Activated T-helper 17 cell treated with anti-CD3 and anti-CD28 coated beads, Interleukin-2, amount 50 U/mL, for 72 hours (primary cell): ENCODE data around the gene KIF21A. TPM values are rescaled to one million over a fixed set of nuclear protein-coding genes. Genes with fewer than 3 reads are reported as not detected.

Experiments
- ATAC-seq: fragments of 150-1000 bp; cut with Tn5 transposase; replicated peaks from 2 replicates; pipeline ENCODE4 v1.10.0; 2021; ENCODE audit warnings: mild to moderate bottlenecking, moderate library complexity
- H3K27ac Mint-ChIP-seq: one replicate; pipeline ENCODE4 v1.8.0; 2022; ENCODE audit warnings: mixed read lengths
- H3K27me3 Mint-ChIP-seq: one replicate; pipeline ENCODE4 v1.8.0; 2022; ENCODE audit warnings: mixed read lengths
- H3K36me3 Mint-ChIP-seq: one replicate; pipeline ENCODE4 v1.8.0; 2022; ENCODE audit warnings: low read depth, mild to moderate bottlenecking, mixed read lengths
- H3K4me1 Mint-ChIP-seq: one replicate; pipeline ENCODE4 v1.8.0; 2022; ENCODE audit warnings: mixed read lengths
- H3K4me3 Mint-ChIP-seq: one replicate; pipeline ENCODE4 v1.8.0; 2022; ENCODE audit warnings: mild to moderate bottlenecking, mixed read lengths
- H3K9me3 Mint-ChIP-seq: one replicate; pipeline ENCODE4 v1.8.0; 2022; ENCODE audit warnings: mixed read lengths
- total RNA-seq, 2 donors: library from RNA; stranded (reverse); gene quantifications; one replicate each; pipeline ENCODE4 v1.2.3, GENCODE V29; 2022

Gene KIF21A
- total RNA-seq, 2 donors from 2014 or later: 14.8 to 19.6 TPM

GRCh38 chr12:39448038-39448437 is 5.1 kb upstream of the KIF21A start:
- no peaks in the 10 kb centered on the region for H3K9me3 Mint-ChIP-seq
- no peaks in the 10 kb centered on the region for H3K27me3 Mint-ChIP-seq
- H3K4me3 Mint-ChIP-seq: no peak overlapping the region
- H3K27ac Mint-ChIP-seq: no peak overlapping the region
- H3K36me3 Mint-ChIP-seq: no peaks in the 10 kb centered on the region
- ATAC-seq: no peak
- H3K4me1 Mint-ChIP-seq: no peaks in the 10 kb centered on the region

GRCh38 chr12:39443929-39444209 is 949 bp upstream of the KIF21A start:
- H3K36me3 Mint-ChIP-seq: peaks cover 6% of the 10 kb centered on the region
- no peak for ATAC-seq
- H3K27me3 Mint-ChIP-seq: no peaks in the 10 kb centered on the region
- peaks cover 13% of the 10 kb centered on the region for H3K4me1 Mint-ChIP-seq
- H3K27ac Mint-ChIP-seq: peak overlapping the region; percentile 42
- H3K4me3 Mint-ChIP-seq: peak overlapping the region; percentile 97
- no peaks in the 10 kb centered on the region for H3K9me3 Mint-ChIP-seq

- Mint-ChIP-seq H3K27me3 (no peaks in the 10 kb centered on the region), H3K27ac (no peak overlapping the region), H3K36me3 (peaks cover 6% of the 10 kb centered on the region), H3K4me3 (peak overlapping the region; percentile 97), H3K4me1 (peaks cover 13% of the 10 kb centered on the region), H3K9me3 (no peaks in the 10 kb centered on the region)
- ATAC-seq: peak; percentile 31
Observed at GRCh38 chr12:39442831-39443080, 164 bp downstream of the KIF21A start.

- no peaks in the 10 kb centered on the region for H3K27me3 Mint-ChIP-seq
- H3K36me3 Mint-ChIP-seq: peaks cover 6% of the 10 kb centered on the region
- H3K4me3 Mint-ChIP-seq: peak overlapping the region; percentile 97
- peaks cover 13% of the 10 kb centered on the region for H3K4me1 Mint-ChIP-seq
- peak overlapping the region; percentile 94 for H3K27ac Mint-ChIP-seq
- peak; percentile 18 for ATAC-seq
- H3K9me3 Mint-ChIP-seq: no peaks in the 10 kb centered on the region
Observed at GRCh38 chr12:39441963-39442830, 723 bp downstream of the KIF21A start.

GRCh38 chr12:39441189-39441962 is 1.5 kb downstream of the KIF21A start:
- ATAC-seq: no peak
- Mint-ChIP-seq H3K4me1 (peaks cover 13% of the 10 kb centered on the region), H3K27ac (peak overlapping the region; percentile 94), H3K27me3 (no peaks in the 10 kb centered on the region), H3K9me3 (no peaks in the 10 kb centered on the region), H3K36me3 (peaks cover 6% of the 10 kb centered on the region), H3K4me3 (peak overlapping the region; percentile 97)

- no peak overlapping the region for H3K27ac Mint-ChIP-seq
- ATAC-seq: no peak
- H3K27me3 Mint-ChIP-seq: no peaks in the 10 kb centered on the region
- H3K4me3 Mint-ChIP-seq: peak overlapping the region; percentile 97
- H3K36me3 Mint-ChIP-seq: peaks cover 6% of the 10 kb centered on the region
- H3K4me1 Mint-ChIP-seq: peaks cover 13% of the 10 kb centered on the region
- no peaks in the 10 kb centered on the region for H3K9me3 Mint-ChIP-seq
Observed at GRCh38 chr12:39440781-39441180, 2.1 kb downstream of the KIF21A start.

- peaks cover 6% of the 10 kb centered on the region for H3K36me3 Mint-ChIP-seq
- H3K4me1 Mint-ChIP-seq: peaks cover 13% of the 10 kb centered on the region
- H3K9me3 Mint-ChIP-seq: no peaks in the 10 kb centered on the region
- H3K27ac Mint-ChIP-seq: no peak overlapping the region
- H3K4me3 Mint-ChIP-seq: no peak overlapping the region
- no peaks in the 10 kb centered on the region for H3K27me3 Mint-ChIP-seq
- no peak for ATAC-seq
Observed at GRCh38 chr12:39440101-39440500, 2.8 kb downstream of the KIF21A start.

- no peak for ATAC-seq
- H3K4me3 Mint-ChIP-seq: no peak overlapping the region
- no peaks in the 10 kb centered on the region for H3K27me3 Mint-ChIP-seq
- peaks cover under 1% of the 10 kb centered on the region for H3K4me1 Mint-ChIP-seq
- H3K36me3 Mint-ChIP-seq: no peaks in the 10 kb centered on the region
- no peak overlapping the region for H3K27ac Mint-ChIP-seq
- H3K9me3 Mint-ChIP-seq: no peaks in the 10 kb centered on the region
Observed at GRCh38 chr12:39435531-39435930, 7.4 kb downstream of the KIF21A start.

GRCh38 chr12:39431797-39432196 is 11.1 kb downstream of the KIF21A start:
- Mint-ChIP-seq H3K36me3 (no peaks in the 10 kb centered on the region), H3K4me1 (peaks cover 5% of the 10 kb centered on the region), H3K27ac (no peak overlapping the region), H3K27me3 (no peaks in the 10 kb centered on the region), H3K4me3 (no peak overlapping the region), H3K9me3 (no peaks in the 10 kb centered on the region)
- ATAC-seq: no peak

- H3K27me3 Mint-ChIP-seq: no peaks in the 10 kb centered on the region
Observed at GRCh38 chr12:39431002-39431796, 11.7 kb downstream of the KIF21A start.

GRCh38 chr12:39429809-39430208 is 13.1 kb downstream of the KIF21A start:
- no peaks in the 10 kb centered on the region for H3K36me3 Mint-ChIP-seq
- no peak for ATAC-seq
- H3K27me3 Mint-ChIP-seq: no peaks in the 10 kb centered on the region
- H3K4me1 Mint-ChIP-seq: peaks cover 5% of the 10 kb centered on the region
- no peak overlapping the region for H3K4me3 Mint-ChIP-seq
- no peaks in the 10 kb centered on the region for H3K9me3 Mint-ChIP-seq
- H3K27ac Mint-ChIP-seq: no peak overlapping the region

More at GRCh38 chr12:39431002-39431796, 11.7 kb downstream of the KIF21A start:
- Mint-ChIP-seq H3K27ac (no peak overlapping the region), H3K36me3 (no peaks in the 10 kb centered on the region), H3K4me1 (peaks cover 5% of the 10 kb centered on the region), H3K4me3 (no peak overlapping the region), H3K9me3 (no peaks in the 10 kb centered on the region)
- ATAC-seq: no peak

- H3K9me3 Mint-ChIP-seq: no peaks in the 10 kb centered on the region
Observed at GRCh38 chr12:39427360-39427808, 15.5 kb downstream of the KIF21A start.

GRCh38 chr12:39426636-39427240 is 16.2 kb downstream of the KIF21A start:
- Mint-ChIP-seq H3K27ac (no peak overlapping the region), H3K36me3 (no peaks in the 10 kb centered on the region), H3K27me3 (no peaks in the 10 kb centered on the region), H3K4me1 (peaks cover 5% of the 10 kb centered on the region), H3K9me3 (no peaks in the 10 kb centered on the region), H3K4me3 (no peak overlapping the region)
- ATAC-seq: no peak

More at GRCh38 chr12:39427360-39427808, 15.5 kb downstream of the KIF21A start:
- ATAC-seq: no peak
- H3K4me3 Mint-ChIP-seq: no peak overlapping the region
- no peak overlapping the region for H3K27ac Mint-ChIP-seq
- H3K4me1 Mint-ChIP-seq: peaks cover 5% of the 10 kb centered on the region
- no peaks in the 10 kb centered on the region for H3K36me3 Mint-ChIP-seq
- no peaks in the 10 kb centered on the region for H3K27me3 Mint-ChIP-seq

GRCh38 chr12:39420043-39420442 is 22.9 kb downstream of the KIF21A start:
- peaks cover 10% of the 10 kb centered on the region for H3K36me3 Mint-ChIP-seq
- peaks cover 4% of the 10 kb centered on the region for H3K4me1 Mint-ChIP-seq
- no peaks in the 10 kb centered on the region for H3K9me3 Mint-ChIP-seq
- no peak for ATAC-seq
- no peaks in the 10 kb centered on the region for H3K27me3 Mint-ChIP-seq
- no peak overlapping the region for H3K27ac Mint-ChIP-seq
- no peak overlapping the region for H3K4me3 Mint-ChIP-seq
